ENCODE measurements around the gene ITPR2.

- no peak for TF ChIP-seq FOXP2 (optimal IDR thresholded peaks at IDR 0.05; ENCODE audit: borderline replicate concordance, extremely low read depth, extremely low read length, insufficient read depth)
- TF ChIP-seq POLR2AphosphoS5 (IDR thresholded peaks at IDR 0.05; ENCODE audit: low read depth, low read length): no peak
- TF ChIP-seq TAF1 (IDR thresholded peaks at IDR 0.05; ENCODE audit: borderline replicate concordance, insufficient read depth, low read length): no peak
- no peak for TF ChIP-seq REST (IDR thresholded peaks at IDR 0.05; ENCODE audit: insufficient read depth in 1 of 2, low read depth in 2 of 2, low read length in 2 of 2)
- TF ChIP-seq SIN3A (IDR thresholded peaks at IDR 0.05; ENCODE audit: borderline replicate concordance, insufficient read depth, low read length): no peak
Measured at GRCh38 chr12:26863515-26863914, 30.5 kb upstream of the ITPR2 start.

Measured in PFSK-1 (cell line).